GM12878 (cell line): Measurements from ENCODE around the gene IFIT1. TPM values are rescaled to one million over a fixed set of nuclear protein-coding genes. Genes with fewer than 3 reads are reported as not detected.

Source experiments
- ATAC-seq: fragments of 200-7000 bp; cut with Tn5 transposase; 3 replicates; pipeline ENCODE4 v1.9.1; 2020; ENCODE audit warnings: mild to moderate bottlenecking, moderate library complexity
- BruUV-seq: library from RNA; stranded (reverse); fragments of 400-500 nt; replicated peaks from 2 replicates; lab custom pipeline; 2021; lab: Mats Ljungman, UMichigan
- CTCF ChIA-PET: fragments of 300-600 bp; sonication (Branson Sonifier 250); formaldehyde crosslinking; extraction: SDS; loops from one replicate; lab custom pipeline; 2021; ENCODE audit warnings: inconsistent platforms; lab: Yijun Ruan, JAX
- POLR2A ChIA-PET: fragments of 350-600 bp; formaldehyde crosslinking; extraction: SDS; loops from one replicate; lab custom pipeline; 2021; ENCODE audit warnings: inconsistent platforms; lab: Charles Lee
- RAD21 ChIA-PET: fragments of 300-600 bp; sonication (Branson Sonifier 250); formaldehyde crosslinking; loops from one replicate; lab custom pipeline; 2023; ENCODE audit warnings: antibody characterized with exemption; ENCODE audit not compliant: unreplicated experiment; lab: Charles Lee
- SMC1A ChIA-PET: fragments of 300-600 bp; sonication (Branson Sonifier 250); formaldehyde crosslinking; loops from one replicate; lab custom pipeline; 2023; ENCODE audit not compliant: unreplicated experiment, uncharacterized antibody; lab: Charles Lee
- DNase-seq: peaks from one replicate; pipeline ENCODE4 v3.0.0-alpha.2; 2011; ENCODE audit warnings: low read depth, low spot score
- FAIRE-seq: peaks from 3 replicates; lab custom pipeline; 2011; peaks lifted over from hg19 to GRCh38; lab: Jason Lieb, UNC
- H2AFZ ChIP-seq: 2 replicates; pipeline ENCODE4 v1.6.0; 2011; ENCODE audit warnings: low read depth, low read length, control low read depth; ENCODE audit not compliant: control insufficient read depth
- H3K27ac ChIP-seq: 2 replicates; pipeline ENCODE4 v1.5.1; 2011; ENCODE audit warnings: control low read depth; ENCODE audit not compliant: control insufficient read depth, insufficient read depth
- H3K27me3 ChIP-seq, 2 experiments: replicated peaks in 1 of 2; 2 replicates each; pipeline versions ENCODE4 v1.6.0 to v1.6.1; 2011; ENCODE audit warnings: low read length in 1 of 2; ENCODE audit not compliant: control insufficient read depth in 2 of 2, insufficient read depth in 2 of 2
- H3K36me3 ChIP-seq, 2 experiments: 2 replicates each; pipeline ENCODE4 v1.5.1; 2011; ENCODE audit warnings: low read length in 1 of 2; ENCODE audit not compliant: control insufficient read depth in 2 of 2, insufficient read depth in 2 of 2
- H3K4me1 ChIP-seq: 2 replicates; pipeline ENCODE4 v1.6.1; 2011; ENCODE audit warnings: mild to moderate bottlenecking, low read length, moderate library complexity, mixed read lengths; ENCODE audit not compliant: control insufficient read depth, insufficient read depth
- H3K4me2 ChIP-seq: 2 replicates; pipeline ENCODE4 v1.6.0; 2011; ENCODE audit warnings: control low read depth; ENCODE audit not compliant: control insufficient read depth, insufficient read depth
- H3K4me3 ChIP-seq: fragments of 200-600 bp; sonication (generic); 2 replicates; pipeline ENCODE4 v1.5.1; 2016
- H3K79me2 ChIP-seq: 2 replicates; pipeline ENCODE4 v1.6.0; 2011; ENCODE audit warnings: low read length; ENCODE audit not compliant: control insufficient read depth, insufficient read depth
- H3K9ac ChIP-seq: 2 replicates; pipeline ENCODE4 v1.8.0; 2011; ENCODE audit warnings: low read length, control low read depth, mixed read lengths; ENCODE audit not compliant: control insufficient read depth, insufficient read depth
- H3K9me3 ChIP-seq: replicated peaks from 3 replicates; pipeline ENCODE4 v1.5.1; 2011; ENCODE audit warnings: mild to moderate bottlenecking, low read length; ENCODE audit not compliant: control insufficient read depth, insufficient read depth
- H4K20me1 ChIP-seq: 2 replicates; pipeline ENCODE4 v1.6.0; 2011; ENCODE audit not compliant: control insufficient read depth, insufficient read depth
- ATF2 ChIP-seq: IDR thresholded peaks from 2 replicates; pipeline ENCODE4 v1.6.1; 2012; ENCODE audit warnings: low read length, inconsistent platforms
- ATF7 ChIP-seq: fragments of 450-650 bp; IDR thresholded peaks from 2 replicates; pipeline ENCODE4 v1.6.1; 2016; ENCODE audit warnings: low read depth, mild to moderate bottlenecking
- CREM ChIP-seq: IDR thresholded peaks from 2 replicates; pipeline ENCODE4 v1.6.1; 2014; ENCODE audit warnings: antibody characterized with exemption, low read depth
- LARP7 ChIP-seq: fragments of 450-650 bp; IDR thresholded peaks from 2 replicates; pipeline ENCODE4 v1.6.1; 2017; ENCODE audit warnings: mild to moderate bottlenecking
- SKIL ChIP-seq: fragments of 450-650 bp; IDR thresholded peaks from 2 replicates; pipeline ENCODE4 v1.6.1; 2017; ENCODE audit warnings: mild to moderate bottlenecking, low read depth, inconsistent platforms; ENCODE audit not compliant: poor library complexity, severe bottlenecking
- SMARCA5 ChIP-seq: fragments of 450-650 bp; IDR thresholded peaks from 2 replicates; pipeline ENCODE4 v1.6.1; 2017; ENCODE audit warnings: mild to moderate bottlenecking
- WGBS: methylation state at CpG from one replicate; pipeline ENCODE4 v1.1.6; 2016; ENCODE audit warnings: low lambda C conversion rate; ENCODE audit not compliant: insufficient replicate concordance, insufficient coverage; ENCODE audit errors: missing lambda C conversion rate; 5-methylcytosine and 5-hydroxymethylcytosine counted together
- in situ Hi-C: fragments of 300-500 bp; cut with MboI; formaldehyde crosslinking; loops from 9 replicates; pipeline ENCODE4 v1.14.3; 2018; ENCODE audit warnings: mixed read lengths
- intact Hi-C: fragments of 100-400 bp; cut with micrococcal nuclease; formaldehyde crosslinking; loops from one replicate; pipeline ENCODE4 v1.14.2; 2022; ENCODE audit not compliant: unreplicated experiment
- polyA plus RNA-seq, 11 experiments: library from polyadenylated mRNA; depleted of rRNA in 4 of 11; unstranded in 6 of 11; stranded (reverse) in 5 of 11; fragments of >200 nt; fragmentation: Nextera tagmentation in 4 of 11; fragmentation: Illumina TruSeq in 1 of 11; extraction: Ambion mirVana in 4 of 11; extraction: Trizol in 1 of 11; gene quantifications; 1 replicate in 1 of 11; 2 replicates in 10 of 11; pipeline versions ENCODE4 v1.2.1 to v1.2.3, GENCODE V29; 2011 to 2016; ENCODE audit warnings: inconsistent platforms in 2 of 11, missing spikeins in 2 of 11, low read depth in 1 of 11
- total RNA-seq, 4 experiments: library from RNA; depleted of rRNA in 3 of 4; stranded (reverse); fragments of >200 nt in 3 of 4; fragmentation: Illumina TruSeq in 1 of 4; extraction: Trizol in 1 of 4; gene quantifications; 2 replicates each; pipeline versions ENCODE4 v1.2.1 to v1.2.3, GENCODE V29; 2013 to 2021
- TF ChIP-seq, protein P1 (sequence below): IDR thresholded peaks from 2 replicates; pipeline ENCODE4 v1.6.1; 2012; ENCODE audit warnings: improper control_type of control experiment, low read depth, low read length; ENCODE audit not compliant: insufficient replicate concordance

IFIT1 gene
- total and polyA plus RNA-seq, 10 of the 15 experiments (the other 5 are each of a cell fraction or from before 2014, with no cell fraction given): 13.9 to 37.2 (median 22.3) TPM

DNA sequence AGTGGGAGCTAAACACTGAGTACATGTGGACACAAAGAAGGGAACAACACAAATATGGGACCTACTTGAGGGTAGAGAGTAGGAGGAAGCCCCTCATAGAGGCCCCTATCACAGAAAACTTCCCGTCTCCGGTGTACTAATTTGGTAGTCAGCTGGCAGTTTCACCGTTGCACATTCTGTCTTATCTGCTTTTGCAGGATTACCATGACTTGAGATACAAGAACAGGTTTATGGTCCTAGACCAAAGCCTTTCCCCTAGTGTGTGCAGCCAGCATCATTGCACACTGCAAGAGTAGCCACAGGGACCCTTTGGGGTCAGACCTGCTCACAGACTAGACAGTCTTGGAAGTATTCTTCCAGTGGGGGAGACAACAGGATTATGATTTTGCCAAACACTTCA is 20.4 kb upstream of the IFIT1 start:
- SMC1A ChIA-PET: interaction anchor here (0.6 to 2.6 kb wide), 2 partner anchors 10 to 268 kb away, joined by 3 to 8 read pairs; no protein-coding TSS in a partner anchor
- WGBS: 67% methylated on average over 3 of the region's 3 CpGs

More for the DNA sequence above, 20.4 kb upstream of the IFIT1 start:
- no peaks in the 10 kb centered on the region for H3K36me3 ChIP-seq
- H3K27me3 ChIP-seq: no peaks in the 10 kb centered on the region
- in situ Hi-C loops (no loop called here), intact Hi-C loops (no loop called here)
- no TSS peak for BruUV-seq
- ChIA-PET CTCF (interaction anchor here (1.4 to 5.9 kb wide), 2 partner anchors 17 to 40 kb away, joined by 3 to 97 read pairs; partner anchors contain the start of gene IFIT1), RAD21 (no interaction called here), POLR2A (no interaction called here)
- H3K9ac ChIP-seq: no peak overlapping the region
- H3K4me2 ChIP-seq: no peak overlapping the region
- H4K20me1 ChIP-seq: no peaks in the 10 kb centered on the region
- TF ChIP-seq SKIL (no peak), CREM (no peak), SMARCA5 (no peak), LARP7 (no peak), ATF7 (no peak), ATF2 (no peak)
- TF ChIP-seq, protein P1, sequence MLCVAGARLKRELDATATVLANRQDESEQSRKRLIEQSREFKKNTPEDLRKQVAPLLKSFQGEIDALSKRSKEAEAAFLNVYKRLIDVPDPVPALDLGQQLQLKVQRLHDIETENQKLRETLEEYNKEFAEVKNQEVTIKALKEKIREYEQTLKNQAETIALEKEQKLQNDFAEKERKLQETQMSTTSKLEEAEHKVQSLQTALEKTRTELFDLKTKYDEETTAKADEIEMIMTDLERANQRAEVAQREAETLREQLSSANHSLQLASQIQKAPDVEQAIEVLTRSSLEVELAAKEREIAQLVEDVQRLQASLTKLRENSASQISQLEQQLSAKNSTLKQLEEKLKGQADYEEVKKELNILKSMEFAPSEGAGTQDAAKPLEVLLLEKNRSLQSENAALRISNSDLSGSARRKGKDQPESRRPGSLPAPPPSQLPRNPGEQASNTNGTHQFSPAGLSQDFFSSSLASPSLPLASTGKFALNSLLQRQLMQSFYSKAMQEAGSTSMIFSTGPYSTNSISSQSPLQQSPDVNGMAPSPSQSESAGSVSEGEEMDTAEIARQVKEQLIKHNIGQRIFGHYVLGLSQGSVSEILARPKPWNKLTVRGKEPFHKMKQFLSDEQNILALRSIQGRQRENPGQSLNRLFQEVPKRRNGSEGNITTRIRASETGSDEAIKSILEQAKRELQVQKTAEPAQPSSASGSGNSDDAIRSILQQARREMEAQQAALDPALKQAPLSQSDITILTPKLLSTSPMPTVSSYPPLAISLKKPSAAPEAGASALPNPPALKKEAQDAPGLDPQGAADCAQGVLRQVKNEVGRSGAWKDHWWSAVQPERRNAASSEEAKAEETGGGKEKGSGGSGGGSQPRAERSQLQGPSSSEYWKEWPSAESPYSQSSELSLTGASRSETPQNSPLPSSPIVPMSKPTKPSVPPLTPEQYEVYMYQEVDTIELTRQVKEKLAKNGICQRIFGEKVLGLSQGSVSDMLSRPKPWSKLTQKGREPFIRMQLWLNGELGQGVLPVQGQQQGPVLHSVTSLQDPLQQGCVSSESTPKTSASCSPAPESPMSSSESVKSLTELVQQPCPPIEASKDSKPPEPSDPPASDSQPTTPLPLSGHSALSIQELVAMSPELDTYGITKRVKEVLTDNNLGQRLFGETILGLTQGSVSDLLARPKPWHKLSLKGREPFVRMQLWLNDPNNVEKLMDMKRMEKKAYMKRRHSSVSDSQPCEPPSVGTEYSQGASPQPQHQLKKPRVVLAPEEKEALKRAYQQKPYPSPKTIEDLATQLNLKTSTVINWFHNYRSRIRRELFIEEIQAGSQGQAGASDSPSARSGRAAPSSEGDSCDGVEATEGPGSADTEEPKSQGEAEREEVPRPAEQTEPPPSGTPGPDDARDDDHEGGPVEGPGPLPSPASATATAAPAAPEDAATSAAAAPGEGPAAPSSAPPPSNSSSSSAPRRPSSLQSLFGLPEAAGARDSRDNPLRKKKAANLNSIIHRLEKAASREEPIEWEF: no peak
- no peak overlapping the region for H3K27ac ChIP-seq
- H3K9me3 ChIP-seq: no peaks in the 10 kb centered on the region
- ATAC-seq (no peak), FAIRE-seq (no peak), DNase-seq (no peak)
- H3K79me2 ChIP-seq: no peaks in the 10 kb centered on the region
- H3K4me1 ChIP-seq: peaks cover 23% of the 10 kb centered on the region
- no peak overlapping the region for H3K4me3 ChIP-seq
- no peak overlapping the region for H2AFZ ChIP-seq
